ENCODE measurements around the gene KCNMA1. TPM values are rescaled to one million over a fixed set of nuclear protein-coding genes. Genes with fewer than 3 reads are reported as not detected.

KCNMA1 gene
- total RNA-seq, 1 experiment from 2014 or later: 143 TPM

DNA sequence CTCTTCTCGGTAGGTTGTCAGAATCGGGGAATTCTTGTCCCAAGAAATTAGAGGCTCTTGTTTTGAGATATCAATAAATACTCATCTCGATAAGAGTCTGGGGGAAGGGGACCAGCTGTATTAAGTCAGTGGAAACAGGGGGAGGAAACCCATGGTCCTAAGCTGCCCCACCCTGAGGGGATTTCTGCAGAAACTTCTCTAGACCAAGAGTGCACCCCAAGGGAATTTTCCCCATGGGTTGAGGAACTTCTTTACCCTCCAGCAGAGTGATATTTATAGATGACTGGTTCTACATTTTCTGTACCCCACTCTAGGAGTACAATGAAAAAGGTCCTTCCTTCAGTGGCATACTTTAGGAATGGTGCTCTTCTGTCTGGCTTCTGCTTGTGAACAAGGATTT is 627.2 kb downstream of the KCNMA1 start:
- ChIA-PET POLR2A (ENCODE audit: unreplicated experiment) (no interaction called here), CTCF (no interaction called here)
- no peak for TF ChIP-seq EZH2 (IDR thresholded peaks at IDR 0.05; ENCODE audit: low read length, unreplicated experiment)
- TF ChIP-seq, protein P1, sequence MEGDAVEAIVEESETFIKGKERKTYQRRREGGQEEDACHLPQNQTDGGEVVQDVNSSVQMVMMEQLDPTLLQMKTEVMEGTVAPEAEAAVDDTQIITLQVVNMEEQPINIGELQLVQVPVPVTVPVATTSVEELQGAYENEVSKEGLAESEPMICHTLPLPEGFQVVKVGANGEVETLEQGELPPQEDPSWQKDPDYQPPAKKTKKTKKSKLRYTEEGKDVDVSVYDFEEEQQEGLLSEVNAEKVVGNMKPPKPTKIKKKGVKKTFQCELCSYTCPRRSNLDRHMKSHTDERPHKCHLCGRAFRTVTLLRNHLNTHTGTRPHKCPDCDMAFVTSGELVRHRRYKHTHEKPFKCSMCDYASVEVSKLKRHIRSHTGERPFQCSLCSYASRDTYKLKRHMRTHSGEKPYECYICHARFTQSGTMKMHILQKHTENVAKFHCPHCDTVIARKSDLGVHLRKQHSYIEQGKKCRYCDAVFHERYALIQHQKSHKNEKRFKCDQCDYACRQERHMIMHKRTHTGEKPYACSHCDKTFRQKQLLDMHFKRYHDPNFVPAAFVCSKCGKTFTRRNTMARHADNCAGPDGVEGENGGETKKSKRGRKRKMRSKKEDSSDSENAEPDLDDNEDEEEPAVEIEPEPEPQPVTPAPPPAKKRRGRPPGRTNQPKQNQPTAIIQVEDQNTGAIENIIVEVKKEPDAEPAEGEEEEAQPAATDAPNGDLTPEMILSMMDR (conservative IDR thresholded peaks at IDR 0.05; ENCODE audit: low read depth, low read length): no peak
- TF ChIP-seq EZH2phosphoT487 (IDR thresholded peaks at IDR 0.05; ENCODE audit: borderline replicate concordance, low read length): no peak
- Histone ChIP-seq H3K27me3 (ENCODE audit: low read length) (no peaks in the 10 kb centered on the region), H3K4me1 (ENCODE audit: insufficient read depth, low read length) (peaks cover 4% of the 10 kb centered on the region; the same call in 1 of the 2 replicates), H3K79me2 (ENCODE audit: low read length) (no peaks in the 10 kb centered on the region), H3K9me3 (ENCODE audit: low read length) (peaks cover 7% of the 10 kb centered on the region; the same call in 1 of the 2 replicates), H2AFZ (ENCODE audit: low read length) (no peak overlapping the region), H3K4me2 (ENCODE audit: low read length) (no peak overlapping the region), H3K9me2 (replicated peaks; ENCODE audit: low read length) (no peaks in the 10 kb centered on the region), H3K9ac (ENCODE audit: low read length) (no peak overlapping the region), H4K20me1 (ENCODE audit: low read length) (no peaks in the 10 kb centered on the region), H3K4me3 (ENCODE audit: low read length) (no peak overlapping the region), H3K36me3 (ENCODE audit: low read depth, low read length) (peaks cover 5% of the 10 kb centered on the region; the same call in 1 of the 2 replicates), H3F3A (ENCODE audit: low read length, unreplicated experiment) (no peaks in the 10 kb centered on the region), H3K27ac (ENCODE audit: low read length) (no peak overlapping the region)
- ATAC-seq: no peak
- intact Hi-C loops (cut with micrococcal nuclease): loop anchor here (5.0 kb wide), 1 partner anchor 152 kb away; no protein-coding TSS in a partner anchor
- BruUV-seq (replicated peaks): no TSS peak
- no peak for DNase-seq

DNA sequence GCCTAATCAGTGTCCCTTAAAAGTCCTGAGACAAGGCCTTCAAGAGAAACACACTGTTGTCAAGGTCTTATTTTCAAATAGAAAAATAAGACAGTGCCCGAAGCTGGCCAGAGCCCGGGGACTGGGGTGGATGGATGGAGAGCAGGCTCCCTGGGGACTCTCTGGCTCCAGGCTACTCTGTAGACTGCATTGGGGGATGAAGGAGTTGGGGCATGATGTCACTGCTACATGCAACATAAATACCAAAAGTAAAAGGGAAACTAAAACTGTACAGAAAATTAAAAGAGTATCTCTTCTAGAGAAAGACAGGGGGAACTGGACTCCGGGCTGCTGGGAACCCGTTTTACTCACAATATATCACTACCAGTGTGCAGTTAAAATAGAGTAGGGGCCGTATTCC is 629.8 kb downstream of the KCNMA1 start:
- TF ChIP-seq EZH2 (IDR thresholded peaks at IDR 0.05; ENCODE audit: low read length, unreplicated experiment) (no peak), EZH2phosphoT487 (IDR thresholded peaks at IDR 0.05; ENCODE audit: borderline replicate concordance, low read length) (no peak)
- TF ChIP-seq, protein P1 (conservative IDR thresholded peaks at IDR 0.05; ENCODE audit: low read depth, low read length): no peak; the same call in 1 of the 2 replicates
- Histone ChIP-seq H3K4me1 (ENCODE audit: insufficient read depth, low read length) (peaks cover 4% of the 10 kb centered on the region; the same call in 1 of the 2 replicates), H3K27ac (ENCODE audit: low read length) (no peak overlapping the region), H3K4me2 (ENCODE audit: low read length) (no peak overlapping the region), H3K9ac (ENCODE audit: low read length) (no peak overlapping the region), H3K9me2 (replicated peaks; ENCODE audit: low read length) (no peaks in the 10 kb centered on the region), H3K9me3 (ENCODE audit: low read length) (peaks cover 7% of the 10 kb centered on the region; the same call in 1 of the 2 replicates), H3K36me3 (ENCODE audit: low read depth, low read length) (peaks cover 5% of the 10 kb centered on the region; the same call in 1 of the 2 replicates), H2AFZ (ENCODE audit: low read length) (no peak overlapping the region), H3K27me3 (ENCODE audit: low read length) (no peaks in the 10 kb centered on the region), H3K79me2 (ENCODE audit: low read length) (no peaks in the 10 kb centered on the region), H3F3A (ENCODE audit: low read length, unreplicated experiment) (no peaks in the 10 kb centered on the region), H3K4me3 (ENCODE audit: low read length) (no peak overlapping the region), H4K20me1 (ENCODE audit: low read length) (no peaks in the 10 kb centered on the region)
- CTCF ChIA-PET: no interaction called here
- ATAC-seq (no peak), DNase-seq (no peak)
- POLR2A ChIA-PET (ENCODE audit: unreplicated experiment): no interaction called here
- intact Hi-C loops (cut with micrococcal nuclease): loop anchor here (5.0 to 10.0 kb wide), 5 partner anchors 36 to 976 kb away; no protein-coding TSS in a partner anchor
- no TSS peak for BruUV-seq (replicated peaks)

DNA sequence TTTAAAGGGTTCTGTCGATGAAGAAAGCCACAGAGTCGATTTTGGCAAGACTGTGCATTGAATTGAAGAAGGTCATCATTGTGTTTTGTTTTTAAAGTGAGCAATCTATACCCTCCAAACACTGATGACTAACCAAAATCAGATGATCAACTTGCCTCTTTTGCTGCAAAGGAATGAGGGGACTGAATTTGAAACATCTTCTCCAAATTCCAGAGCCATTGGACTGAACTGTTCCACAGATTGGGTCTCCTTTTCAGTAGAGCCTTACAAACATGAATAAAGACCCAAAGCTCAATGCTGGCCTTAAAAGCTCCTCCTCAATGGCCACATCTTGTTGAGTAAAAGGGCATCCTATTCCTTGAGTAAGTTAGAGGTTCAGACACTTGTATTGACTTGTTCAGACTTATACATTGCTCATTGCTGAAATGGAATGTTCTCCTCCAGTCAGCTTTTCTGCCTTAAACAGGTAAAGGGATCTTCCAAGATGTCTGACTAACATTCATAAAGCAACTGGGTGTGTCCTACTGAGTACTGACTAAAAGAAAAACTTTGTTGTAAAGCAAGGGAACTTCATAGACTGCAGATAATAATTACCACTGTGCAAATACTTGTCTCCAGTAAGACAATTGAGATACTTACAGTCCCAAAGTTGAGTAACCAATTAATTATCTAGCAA is 630.6 kb downstream of the KCNMA1 start:
- H4K20me1 ChIP-seq (ENCODE audit: low read length): no peaks in the 10 kb centered on the region
- DNase-seq (peak; percentile 68), ATAC-seq (peak; percentile 61)
- no peak overlapping the region for H3K4me3 ChIP-seq (ENCODE audit: low read length)
- no peak overlapping the region for H3K27ac ChIP-seq (ENCODE audit: low read length)
- no peaks in the 10 kb centered on the region for H3K9me2 ChIP-seq (replicated peaks; ENCODE audit: low read length)
- ChIA-PET CTCF (interaction anchor here (0.7 kb wide), 1 partner anchor 167 kb away, joined by 3 read pairs; no protein-coding TSS in a partner anchor), POLR2A (ENCODE audit: unreplicated experiment) (no interaction called here)
- no peaks in the 10 kb centered on the region for H3K27me3 ChIP-seq (ENCODE audit: low read length)
- H3K9ac ChIP-seq (ENCODE audit: low read length): no peak overlapping the region
- intact Hi-C loops (cut with micrococcal nuclease): loop anchor here (5.0 to 10.0 kb wide), 5 partner anchors 35 to 975 kb away; no protein-coding TSS in a partner anchor
- H3K36me3 ChIP-seq (ENCODE audit: low read depth, low read length): peaks cover 5% of the 10 kb centered on the region; the same call in 1 of the 2 replicates
- H3K4me1 ChIP-seq (ENCODE audit: insufficient read depth, low read length): peaks cover 4% of the 10 kb centered on the region; the same call in 1 of the 2 replicates
- peaks cover 7% of the 10 kb centered on the region; the same call in 1 of the 2 replicates for H3K9me3 ChIP-seq (ENCODE audit: low read length)
- no TSS peak for BruUV-seq (replicated peaks)
- no peak overlapping the region for H2AFZ ChIP-seq (ENCODE audit: low read length)
- no peak overlapping the region for H3K4me2 ChIP-seq (ENCODE audit: low read length)
- no peaks in the 10 kb centered on the region for H3K79me2 ChIP-seq (ENCODE audit: low read length)
- H3F3A ChIP-seq (ENCODE audit: low read length, unreplicated experiment): no peaks in the 10 kb centered on the region
- TF ChIP-seq EZH2phosphoT487 (IDR thresholded peaks at IDR 0.05; ENCODE audit: borderline replicate concordance, low read length) (no peak), EZH2 (IDR thresholded peaks at IDR 0.05; ENCODE audit: low read length, unreplicated experiment) (no peak)
- TF ChIP-seq, protein P1 (conservative IDR thresholded peaks at IDR 0.05; ENCODE audit: low read depth, low read length): no peak

Data from PC-3 (cell line).